Calu3 (cell line): Measurements from ENCODE around the gene NRCAM. TPM values are rescaled to one million over a fixed set of nuclear protein-coding genes. Genes with fewer than 3 reads are reported as not detected.

ENCODE experiments used
- BruUV-seq: library from RNA; stranded (reverse); fragments of 400-500 nt; replicated peaks from 2 replicates; lab custom pipeline; 2021; lab: Mats Ljungman, UMichigan
- CTCF ChIA-PET: fragments of 300-600 bp; sonication (Branson Sonifier 250); formaldehyde crosslinking; loops from one replicate; lab custom pipeline; 2022; ENCODE audit warnings: antibody characterized with exemption; lab: Charles Lee
- DNase-seq: peaks from one replicate; pipeline ENCODE4 v3.0.0; 2022
- H3K27ac Mint-ChIP-seq: one replicate; pipeline ENCODE4 v1.8.0; 2022; ENCODE audit warnings: mixed read lengths; ENCODE audit not compliant: unreplicated experiment
- H3K27me3 Mint-ChIP-seq: one replicate; pipeline ENCODE4 v1.8.0; 2022; ENCODE audit warnings: mixed read lengths; ENCODE audit not compliant: unreplicated experiment
- H3K36me3 Mint-ChIP-seq: one replicate; pipeline ENCODE4 v1.8.0; 2022; ENCODE audit warnings: mild to moderate bottlenecking, moderate library complexity, mixed read lengths; ENCODE audit not compliant: insufficient read depth, unreplicated experiment
- H3K4me1 Mint-ChIP-seq: one replicate; pipeline ENCODE4 v1.8.0; 2022; ENCODE audit warnings: mild to moderate bottlenecking, low read depth, mixed read lengths; ENCODE audit not compliant: unreplicated experiment
- H3K4me3 Mint-ChIP-seq: one replicate; pipeline ENCODE4 v1.8.0; 2022; ENCODE audit warnings: mild to moderate bottlenecking, low read depth, moderate library complexity, mixed read lengths; ENCODE audit not compliant: unreplicated experiment
- H3K9me3 Mint-ChIP-seq: one replicate; pipeline ENCODE4 v1.8.0; 2022; ENCODE audit warnings: low read depth, mixed read lengths; ENCODE audit not compliant: unreplicated experiment
- intact Hi-C: fragments of 100-400 bp; cut with micrococcal nuclease; formaldehyde crosslinking; loops from one replicate; pipeline ENCODE4 v1.10.0; 2022; ENCODE audit not compliant: unreplicated experiment
- total RNA-seq: library from RNA; stranded (reverse); gene quantifications from 2 replicates; pipeline ENCODE4 v1.2.3, GENCODE V29; 2022
- TF ChIP-seq, protein P1 (sequence below): fragments of 200-600 bp; IDR thresholded peaks from one replicate; pipeline ENCODE4 v1.8.0; 2022; ENCODE audit warnings: antibody characterized with exemption; ENCODE audit not compliant: unreplicated experiment

Gene NRCAM
- total RNA-seq, 1 experiment from 2014 or later, result 15.0 TPM

DNA sequence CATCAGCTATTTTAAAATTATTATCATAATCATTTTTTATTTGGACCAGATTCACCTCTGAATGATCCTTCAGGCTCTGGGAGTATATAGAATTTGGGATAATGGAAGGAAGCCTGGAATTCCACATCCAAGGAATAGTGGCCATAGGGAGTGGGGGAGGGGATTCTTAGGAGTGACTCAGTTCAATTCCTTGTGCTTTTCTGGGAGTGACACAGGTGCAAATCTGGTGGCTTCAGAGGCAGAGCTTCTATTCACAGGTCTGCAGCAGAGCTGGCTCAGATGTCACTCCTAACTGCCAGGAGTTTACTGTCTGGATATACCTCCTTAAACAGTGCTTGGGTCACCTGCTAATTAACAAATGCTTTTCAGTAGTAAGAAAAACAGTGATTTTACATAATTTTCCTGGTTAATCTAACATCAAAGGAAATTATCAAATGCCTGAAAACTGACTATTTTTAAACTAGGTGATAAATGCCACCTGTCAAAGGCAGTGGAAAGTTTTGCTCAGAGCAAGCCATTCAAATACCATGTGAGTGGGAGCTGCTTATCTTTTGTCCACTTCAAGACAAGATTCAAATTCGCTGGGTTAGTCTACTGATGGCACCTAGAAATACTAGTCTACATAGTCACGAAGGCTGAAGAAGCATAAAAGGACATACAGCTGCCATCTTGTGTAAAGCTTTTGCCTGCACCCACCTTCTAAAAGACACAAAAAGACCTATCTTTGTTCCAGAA is 219.4 kb downstream of the NRCAM start:
- H3K4me3 Mint-ChIP-seq, result no peak overlapping the region
- peaks cover 35% of the 10 kb centered on the region for H3K4me1 Mint-ChIP-seq
- H3K27ac Mint-ChIP-seq, result no peak overlapping the region
- no TSS peak for BruUV-seq
- intact Hi-C loops, result no loop called here
- peaks cover 7% of the 10 kb centered on the region for H3K36me3 Mint-ChIP-seq
- no peaks in the 10 kb centered on the region for H3K27me3 Mint-ChIP-seq
- CTCF ChIA-PET, result interaction anchor here (0.8 kb wide), 1 partner anchor 231 kb away, joined by 3 read pairs; no protein-coding TSS in a partner anchor
- DNase-seq, result no peak
- no peaks in the 10 kb centered on the region for H3K9me3 Mint-ChIP-seq
- TF ChIP-seq, protein P1, sequence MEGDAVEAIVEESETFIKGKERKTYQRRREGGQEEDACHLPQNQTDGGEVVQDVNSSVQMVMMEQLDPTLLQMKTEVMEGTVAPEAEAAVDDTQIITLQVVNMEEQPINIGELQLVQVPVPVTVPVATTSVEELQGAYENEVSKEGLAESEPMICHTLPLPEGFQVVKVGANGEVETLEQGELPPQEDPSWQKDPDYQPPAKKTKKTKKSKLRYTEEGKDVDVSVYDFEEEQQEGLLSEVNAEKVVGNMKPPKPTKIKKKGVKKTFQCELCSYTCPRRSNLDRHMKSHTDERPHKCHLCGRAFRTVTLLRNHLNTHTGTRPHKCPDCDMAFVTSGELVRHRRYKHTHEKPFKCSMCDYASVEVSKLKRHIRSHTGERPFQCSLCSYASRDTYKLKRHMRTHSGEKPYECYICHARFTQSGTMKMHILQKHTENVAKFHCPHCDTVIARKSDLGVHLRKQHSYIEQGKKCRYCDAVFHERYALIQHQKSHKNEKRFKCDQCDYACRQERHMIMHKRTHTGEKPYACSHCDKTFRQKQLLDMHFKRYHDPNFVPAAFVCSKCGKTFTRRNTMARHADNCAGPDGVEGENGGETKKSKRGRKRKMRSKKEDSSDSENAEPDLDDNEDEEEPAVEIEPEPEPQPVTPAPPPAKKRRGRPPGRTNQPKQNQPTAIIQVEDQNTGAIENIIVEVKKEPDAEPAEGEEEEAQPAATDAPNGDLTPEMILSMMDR, result no peak

DNA sequence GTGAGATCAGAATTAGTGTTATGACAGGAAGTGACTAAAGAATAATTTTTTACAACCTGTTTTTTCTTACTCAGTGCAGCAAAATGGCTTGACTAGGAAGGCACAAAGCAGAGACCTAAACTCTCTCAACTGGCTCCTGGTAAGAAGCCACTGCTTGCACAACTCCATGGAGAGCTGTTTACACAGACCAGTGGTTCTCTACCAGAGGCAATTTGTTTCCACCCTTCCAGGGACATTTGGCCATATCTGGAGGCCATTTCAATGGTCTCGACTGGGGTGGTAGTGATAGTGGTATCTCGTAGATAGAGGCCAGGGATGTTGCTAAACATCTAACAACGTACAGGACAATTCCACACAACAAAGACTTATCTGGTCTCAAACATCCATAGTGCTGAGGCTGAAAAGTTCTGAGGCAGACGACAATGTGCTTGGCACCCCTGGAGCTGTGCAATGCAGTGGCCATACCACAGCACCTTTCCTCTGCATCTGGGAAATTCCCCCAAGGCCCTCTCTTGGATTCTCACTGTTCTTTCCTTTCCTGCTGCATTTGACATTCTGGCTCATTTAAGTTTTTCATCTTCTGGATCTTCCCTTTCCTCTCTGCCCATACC is 220.7 kb downstream of the NRCAM start:
- H3K9me3 Mint-ChIP-seq, result no peaks in the 10 kb centered on the region
- peaks cover 7% of the 10 kb centered on the region for H3K36me3 Mint-ChIP-seq
- TF ChIP-seq, protein P1, result no peak
- CTCF ChIA-PET, result interaction anchor here (0.8 kb wide), 1 partner anchor 233 kb away, joined by 3 read pairs; no protein-coding TSS in a partner anchor
- H3K4me1 Mint-ChIP-seq, result peaks cover 28% of the 10 kb centered on the region
- peak overlapping the region; percentile 32 for H3K4me3 Mint-ChIP-seq
- intact Hi-C loops, result loop anchor here (2.0 kb wide), 1 partner anchor 39 kb away; no protein-coding TSS in a partner anchor
- H3K27me3 Mint-ChIP-seq, result no peaks in the 10 kb centered on the region
- no peak for DNase-seq
- no TSS peak for BruUV-seq
- peak overlapping the region; percentile 33 for H3K27ac Mint-ChIP-seq

DNA sequence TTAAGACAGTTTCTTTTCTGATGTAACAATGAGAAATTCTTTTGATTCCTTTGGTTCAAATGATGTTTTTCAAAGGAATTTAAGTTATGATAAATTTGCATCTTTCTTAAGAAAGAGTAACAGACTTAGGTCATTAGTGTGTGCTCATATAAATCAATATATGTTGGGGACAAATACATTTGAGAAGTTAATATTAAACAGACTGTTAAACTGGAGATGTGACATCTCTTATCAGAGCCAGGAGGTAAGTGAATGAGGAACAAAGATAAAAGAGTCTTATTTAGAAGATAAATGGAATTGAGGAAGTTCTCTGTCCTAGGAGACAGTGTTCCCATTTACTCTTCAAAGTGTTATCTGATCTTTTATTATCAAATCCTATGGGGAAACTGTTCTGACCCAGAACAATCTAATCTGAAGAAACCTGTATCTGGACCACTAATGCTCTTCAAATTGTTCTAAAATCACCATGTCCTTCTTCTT is 221.2 kb downstream of the NRCAM start:
- Mint-ChIP-seq H3K36me3 (peaks cover 7% of the 10 kb centered on the region), H3K27ac (peak overlapping the region; percentile 33), H3K4me3 (peak overlapping the region; percentile 32), H3K27me3 (no peaks in the 10 kb centered on the region), H3K9me3 (no peaks in the 10 kb centered on the region), H3K4me1 (peaks cover 27% of the 10 kb centered on the region)
- no TSS peak for BruUV-seq
- TF ChIP-seq, protein P1, result no peak
- DNase-seq, result no peak
- intact Hi-C loops, result loop anchor here (2.0 kb wide), 1 partner anchor 40 kb away; no protein-coding TSS in a partner anchor
- CTCF ChIA-PET, result no interaction called here

DNA sequence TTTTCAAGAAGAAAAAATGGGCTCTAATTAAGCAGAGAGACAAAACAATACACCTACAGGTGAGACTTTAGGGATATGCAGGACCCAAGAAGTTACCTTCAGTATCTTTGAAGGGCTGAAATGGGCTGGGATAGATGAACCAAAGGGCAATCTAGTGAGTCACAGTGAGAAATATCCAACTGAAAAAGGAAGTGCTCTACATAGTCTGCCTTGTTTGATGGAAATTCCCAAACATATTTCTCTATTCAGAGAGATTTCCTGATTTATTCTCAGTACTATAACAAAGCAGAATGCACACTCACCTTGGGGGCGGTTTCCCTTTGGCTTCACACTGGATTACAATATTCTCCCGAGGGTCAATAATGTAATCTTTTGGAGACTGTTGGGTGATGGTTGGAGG is 222.0 kb downstream of the NRCAM start:
- Mint-ChIP-seq H3K27ac (peak overlapping the region; percentile 33), H3K36me3 (peaks cover 7% of the 10 kb centered on the region), H3K9me3 (no peaks in the 10 kb centered on the region), H3K4me3 (peak overlapping the region; percentile 32), H3K4me1 (peaks cover 27% of the 10 kb centered on the region), H3K27me3 (no peaks in the 10 kb centered on the region)
- CTCF ChIA-PET, result no interaction called here
- intact Hi-C loops, result loop anchor here (2.0 kb wide), 1 partner anchor 41 kb away; no protein-coding TSS in a partner anchor
- no TSS peak for BruUV-seq
- DNase-seq, result no peak
- TF ChIP-seq, protein P1, result no peak
